H9 (cell line): ENCODE measurements around the gene CDK6. TPM values are rescaled to one million over a fixed set of nuclear protein-coding genes. Genes with fewer than 3 reads are reported as not detected.

Source experiments
- DNase-seq: peaks from one replicate; pipeline ENCODE4 v3.0.0-alpha.2; 2017
- H2AFZ ChIP-seq: one replicate; pipeline ENCODE4 v1.6.1; 2013; ENCODE audit warnings: mild to moderate bottlenecking, low read length, control low read depth, moderate library complexity
- H2AK5ac ChIP-seq: 2 replicates; pipeline ENCODE4 v1.6.1; 2013; ENCODE audit warnings: low read length, control low read depth, mixed read lengths; ENCODE audit not compliant: insufficient read length
- H2BK120ac ChIP-seq: one replicate; pipeline ENCODE4 v1.6.1; 2013; ENCODE audit warnings: low read depth, mild to moderate bottlenecking, low read length, control low read depth, inconsistent platforms; ENCODE audit not compliant: poor library complexity, severe bottlenecking
- H2BK12ac ChIP-seq: 2 replicates; pipeline ENCODE4 v1.6.1; 2013; ENCODE audit warnings: low read length, control low read depth, mixed read lengths, low read depth; ENCODE audit not compliant: insufficient read length
- H2BK15ac ChIP-seq: 2 replicates; pipeline ENCODE4 v1.6.1; 2013; ENCODE audit warnings: low read depth, low read length, control low read depth
- H2BK20ac ChIP-seq: one replicate; pipeline ENCODE4 v1.6.1; 2013; ENCODE audit warnings: low read depth, mild to moderate bottlenecking, low read length, control low read depth, inconsistent platforms; ENCODE audit not compliant: poor library complexity, severe bottlenecking
- H2BK5ac ChIP-seq: 2 replicates; pipeline ENCODE4 v1.6.1; 2013; ENCODE audit warnings: low read length, control low read depth, mixed read lengths; ENCODE audit not compliant: insufficient read length
- H3K14ac ChIP-seq: 2 replicates; pipeline ENCODE4 v1.6.1; 2013; ENCODE audit warnings: low read length, control low read depth; ENCODE audit not compliant: insufficient read depth
- H3K18ac ChIP-seq: 2 replicates; pipeline ENCODE4 v1.6.1; 2013; ENCODE audit warnings: low read depth, mild to moderate bottlenecking, mixed read lengths, low read length, control low read depth; ENCODE audit not compliant: insufficient read length
- H3K23ac ChIP-seq: 2 replicates; pipeline ENCODE4 v1.6.1; 2013; ENCODE audit warnings: low read length, control low read depth, mixed read lengths, low read depth; ENCODE audit not compliant: insufficient read length
- H3K23me2 ChIP-seq: 2 replicates; pipeline ENCODE4 v1.6.1; 2013; ENCODE audit warnings: low read depth, mild to moderate bottlenecking, mixed read lengths, low read length, control low read depth; ENCODE audit not compliant: insufficient read length, poor library complexity, severe bottlenecking
- H3K27ac ChIP-seq: 2 replicates; pipeline ENCODE4 v1.5.1; 2013; ENCODE audit warnings: low read length, control low read depth, mixed read lengths, low read depth; ENCODE audit not compliant: insufficient read length
- H3K27me3 ChIP-seq: 2 replicates; pipeline ENCODE4 v1.6.1; 2013; ENCODE audit warnings: low read length, control low read depth, inconsistent platforms; ENCODE audit not compliant: insufficient read depth
- H3K4ac ChIP-seq: 2 replicates; pipeline ENCODE4 v1.6.1; 2013; ENCODE audit warnings: low read depth, mild to moderate bottlenecking, control low read depth, inconsistent platforms, low read length, moderate library complexity
- H3K4me1 ChIP-seq: 2 replicates; pipeline ENCODE4 v1.6.1; 2013; ENCODE audit warnings: low read length, control low read depth, inconsistent platforms; ENCODE audit not compliant: insufficient read depth
- H3K4me2 ChIP-seq: 2 replicates; pipeline ENCODE4 v1.6.1; 2013; ENCODE audit warnings: low read length, control low read depth, mixed read lengths; ENCODE audit not compliant: insufficient read length, insufficient read depth
- H3K56ac ChIP-seq: 2 replicates; pipeline ENCODE4 v1.6.1; 2013; ENCODE audit warnings: low read depth, mild to moderate bottlenecking, mixed read lengths, low read length, control low read depth; ENCODE audit not compliant: insufficient read length
- H3K79me1 ChIP-seq: 2 replicates; pipeline ENCODE4 v1.6.1; 2013; ENCODE audit warnings: low read depth, mild to moderate bottlenecking, moderate library complexity, low read length, control low read depth, inconsistent platforms; ENCODE audit not compliant: insufficient read depth, poor library complexity, severe bottlenecking
- H3K79me2 ChIP-seq: 2 replicates; pipeline ENCODE4 v1.6.1; 2013; ENCODE audit warnings: low read length, control low read depth, inconsistent platforms; ENCODE audit not compliant: insufficient read depth
- H3K9ac ChIP-seq: 2 replicates; pipeline ENCODE4 v1.6.1; 2013; ENCODE audit warnings: low read length, control low read depth, mixed read lengths; ENCODE audit not compliant: insufficient read length; ENCODE audit errors: extremely low read depth
- H3K9me3 ChIP-seq: one replicate; pipeline ENCODE4 v1.6.1; 2013; ENCODE audit warnings: low read depth, low read length, inconsistent platforms; ENCODE audit not compliant: control insufficient read depth
- H3T11ph ChIP-seq: one replicate; pipeline ENCODE4 v1.6.1; 2013; ENCODE audit warnings: mild to moderate bottlenecking, low read length, control low read depth, inconsistent platforms
- H4K20me1 ChIP-seq: one replicate; pipeline ENCODE4 v1.6.1; 2013; ENCODE audit not compliant: control insufficient read depth, insufficient read length, insufficient read depth
- H4K5ac ChIP-seq: 2 replicates; pipeline ENCODE4 v1.6.1; 2013; ENCODE audit warnings: low read depth, mild to moderate bottlenecking, mixed read lengths, low read length, control low read depth; ENCODE audit not compliant: insufficient read length
- H4K8ac ChIP-seq: replicated peaks from 2 replicates; pipeline ENCODE4 v1.6.1; 2013; ENCODE audit warnings: low read length, control low read depth, mixed read lengths, low read depth; ENCODE audit not compliant: insufficient read length
- H4K91ac ChIP-seq: 2 replicates; pipeline ENCODE4 v1.6.1; 2013; ENCODE audit warnings: low read depth, mild to moderate bottlenecking, moderate library complexity, mixed read lengths, low read length, control low read depth; ENCODE audit not compliant: insufficient read length
- H3K27ac Mint-ChIP-seq, 3 experiments: 2 replicates in 2 of 3; 3 replicates in 1 of 3; pipeline ENCODE4 v1.8.0; 2020 to 2021; ENCODE audit warnings: mixed read lengths in 3 of 3, mild to moderate bottlenecking in 1 of 3, moderate library complexity in 1 of 3
- H3K27me3 Mint-ChIP-seq: 2 replicates; pipeline ENCODE4 v1.8.0; 2021; ENCODE audit warnings: low read depth, mild to moderate bottlenecking, moderate library complexity, mixed read lengths
- H3K36me3 Mint-ChIP-seq, 3 experiments: 2 replicates in 2 of 3; 3 replicates in 1 of 3; pipeline ENCODE4 v1.8.0; 2020 to 2021; ENCODE audit warnings: low read depth in 3 of 3, mixed read lengths in 3 of 3; ENCODE audit not compliant: insufficient read depth in 1 of 3
- H3K4me1 Mint-ChIP-seq, 2 experiments: 2 replicates each; pipeline ENCODE4 v1.8.0; 2020; ENCODE audit warnings: mixed read lengths in 2 of 2
- H3K4me3 Mint-ChIP-seq, 2 experiments: 2 replicates in 1 of 2; 3 replicates in 1 of 2; pipeline ENCODE4 v1.8.0; 2020 to 2021; ENCODE audit warnings: mild to moderate bottlenecking in 2 of 2, mixed read lengths in 2 of 2, moderate library complexity in 1 of 2
- H3K9me3 Mint-ChIP-seq, 2 experiments: 2 replicates in 1 of 2; 3 replicates in 1 of 2; pipeline ENCODE4 v1.8.0; 2020; ENCODE audit warnings: mild to moderate bottlenecking in 2 of 2, mixed read lengths in 2 of 2, moderate library complexity in 1 of 2
- CTCF ChIP-seq: fragments of 200-600 bp; sonication (generic); conservative IDR thresholded peaks from 3 replicates; pipeline ENCODE4 v1.8.0; 2021; ENCODE audit warnings: antibody characterized with exemption, mild to moderate bottlenecking
- WGBS: extraction: QIAGEN DNeasy Blood & Tissue Kit; methylation state at CpG from one replicate; pipeline ENCODE4 v1.1.7; 2013; ENCODE audit warnings: missing lambda C conversion rate, low lambda C conversion rate, mixed read lengths; ENCODE audit not compliant: insufficient read length; ENCODE audit errors: extremely low coverage; 5-methylcytosine and 5-hydroxymethylcytosine counted together
- total RNA-seq: library from RNA; stranded (reverse); gene quantifications from 2 replicates; pipeline ENCODE4 v1.2.1, GENCODE V29; 2021

CDK6 gene
- total RNA-seq, 1 experiment from 2014 or later, result 30.0 TPM

- Histone ChIP-seq H3K79me1 (no peaks in the 10 kb centered on the region), H2BK120ac (no peak overlapping the region), H2AFZ (no peak overlapping the region), H3K23me2 (no peaks in the 10 kb centered on the region), H3K23ac (no peak overlapping the region), H2AK5ac (no peak overlapping the region), H2BK20ac (no peak overlapping the region), H2BK12ac (no peak overlapping the region), H3K18ac (no peak overlapping the region), H4K91ac (no peak overlapping the region), H3K79me2 (no peaks in the 10 kb centered on the region), H3K56ac (no peak overlapping the region), H3K14ac (no peak overlapping the region), H3K27me3 (no peaks in the 10 kb centered on the region; the same call in 1 of the 2 replicates), H3K9me3 (no peaks in the 10 kb centered on the region), H3K4me2 (peak overlapping the region; percentile 63), H4K8ac (no peak overlapping the region), H2BK5ac (no peak overlapping the region), H3K4me1 (peaks cover 6% of the 10 kb centered on the region; the same call in 1 of the 2 replicates), H3K4ac (no peak overlapping the region), H3K27ac (no peak overlapping the region), H2BK15ac (no peak overlapping the region), H3K9ac (no peak overlapping the region), H4K20me1 (no peaks in the 10 kb centered on the region), H4K5ac (no peak overlapping the region), H3T11ph (no peak overlapping the region)
- DNase-seq, result no peak
- Mint-ChIP-seq H3K27ac (peak overlapping the region in 1 of 3 experiments; percentile 1; a peak in 2 of 7 replicates), H3K4me3 (peak overlapping the region in 1 of 2 experiments; percentile 2; a peak in 1 of 5 replicates), H3K9me3 (no peaks in the 10 kb centered on the region), H3K27me3 (peaks cover 20% of the 10 kb centered on the region), H3K4me1 (peaks cover 55 to 65% of the 10 kb centered on the region in 2 experiments), H3K36me3 (no peaks in the 10 kb centered on the region)
- no peak for TF ChIP-seq CTCF
- no CpG with 5 or more reads among the region's 1 CpG for WGBS
Measured at GRCh38 chr7:92684274-92684673, 152.1 kb downstream of the CDK6 start.
